Measurements from ENCODE around the gene ACVRL1. TPM values are rescaled to one million over a fixed set of nuclear protein-coding genes. Genes with fewer than 3 reads are reported as not detected.

Gene ACVRL1
- total and polyA plus RNA-seq, 8 donors = 74.2 to 173 (median 95.8) TPM

DNA sequence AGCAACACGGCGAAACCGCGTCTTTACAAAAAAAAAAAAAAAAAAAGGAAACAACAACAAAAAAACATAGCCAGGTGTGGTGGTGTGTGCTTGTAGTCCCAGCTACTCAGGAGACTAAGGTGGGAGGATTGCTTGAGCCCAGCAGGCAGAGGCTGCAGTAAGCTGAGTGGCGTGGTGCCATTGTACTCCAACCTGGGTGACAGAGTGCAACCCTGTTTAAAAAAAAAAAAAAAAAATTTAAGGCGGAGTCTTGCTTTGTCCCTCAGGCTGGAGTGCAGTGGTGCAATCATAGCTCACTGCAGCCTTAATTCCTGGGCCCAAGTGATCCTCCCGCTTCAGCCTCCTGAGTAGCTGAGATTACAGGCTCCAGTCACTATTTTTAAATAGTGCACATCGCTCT is 40.5 kb upstream of the ACVRL1 start:
- Histone ChIP-seq H3K9me3 (no peaks in the 10 kb centered on the region), H3K36me3 (no peaks in the 10 kb centered on the region), H3K27me3 (peaks cover 8 to 85% of the 10 kb centered on the region in 2 donors), H3K4me1 (peaks cover 22 to 50% of the 10 kb centered on the region in 2 donors), H3K27ac (no peak overlapping the region), H3K4me3 (no peak overlapping the region)
- DNase-seq (no peak), ATAC-seq (no peak)
- intact Hi-C loops (cut with DNase I) = no loop called here
- TF ChIP-seq, protein P1, sequence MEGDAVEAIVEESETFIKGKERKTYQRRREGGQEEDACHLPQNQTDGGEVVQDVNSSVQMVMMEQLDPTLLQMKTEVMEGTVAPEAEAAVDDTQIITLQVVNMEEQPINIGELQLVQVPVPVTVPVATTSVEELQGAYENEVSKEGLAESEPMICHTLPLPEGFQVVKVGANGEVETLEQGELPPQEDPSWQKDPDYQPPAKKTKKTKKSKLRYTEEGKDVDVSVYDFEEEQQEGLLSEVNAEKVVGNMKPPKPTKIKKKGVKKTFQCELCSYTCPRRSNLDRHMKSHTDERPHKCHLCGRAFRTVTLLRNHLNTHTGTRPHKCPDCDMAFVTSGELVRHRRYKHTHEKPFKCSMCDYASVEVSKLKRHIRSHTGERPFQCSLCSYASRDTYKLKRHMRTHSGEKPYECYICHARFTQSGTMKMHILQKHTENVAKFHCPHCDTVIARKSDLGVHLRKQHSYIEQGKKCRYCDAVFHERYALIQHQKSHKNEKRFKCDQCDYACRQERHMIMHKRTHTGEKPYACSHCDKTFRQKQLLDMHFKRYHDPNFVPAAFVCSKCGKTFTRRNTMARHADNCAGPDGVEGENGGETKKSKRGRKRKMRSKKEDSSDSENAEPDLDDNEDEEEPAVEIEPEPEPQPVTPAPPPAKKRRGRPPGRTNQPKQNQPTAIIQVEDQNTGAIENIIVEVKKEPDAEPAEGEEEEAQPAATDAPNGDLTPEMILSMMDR (IDR thresholded peaks at IDR 0.05) = no peak

DNA sequence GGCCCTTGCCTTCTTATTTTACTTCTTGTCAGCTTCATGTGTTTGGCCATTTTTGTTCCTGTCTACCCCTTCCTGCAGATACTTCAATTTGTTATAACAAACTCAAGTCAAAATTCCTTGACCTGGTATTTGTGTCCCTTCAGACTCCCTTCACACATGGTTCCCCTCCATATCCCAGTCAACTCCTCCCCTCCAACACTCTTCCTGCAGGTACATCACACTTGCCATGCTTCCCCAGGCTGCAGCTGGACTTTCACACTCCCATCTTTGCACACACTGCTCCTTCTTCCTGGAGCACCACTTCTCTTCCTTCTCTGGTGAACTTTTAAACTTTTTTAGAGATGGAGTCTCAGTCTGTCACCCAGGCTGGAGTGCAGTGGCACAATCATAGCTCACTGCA is 39.9 kb upstream of the ACVRL1 start:
- H3K4me1 ChIP-seq = peaks cover 22 to 51% of the 10 kb centered on the region in 2 donors
- intact Hi-C loops (cut with DNase I) = no loop called here
- DNase-seq (no peak), ATAC-seq (no peak)
- H3K27me3 ChIP-seq = peaks cover 8 to 85% of the 10 kb centered on the region in 2 donors
- no peaks in the 10 kb centered on the region for H3K36me3 ChIP-seq
- H3K27ac ChIP-seq = no peak overlapping the region
- H3K4me3 ChIP-seq = no peak overlapping the region
- TF ChIP-seq, protein P1 (IDR thresholded peaks at IDR 0.05) = no peak
- H3K9me3 ChIP-seq = no peaks in the 10 kb centered on the region

DNA sequence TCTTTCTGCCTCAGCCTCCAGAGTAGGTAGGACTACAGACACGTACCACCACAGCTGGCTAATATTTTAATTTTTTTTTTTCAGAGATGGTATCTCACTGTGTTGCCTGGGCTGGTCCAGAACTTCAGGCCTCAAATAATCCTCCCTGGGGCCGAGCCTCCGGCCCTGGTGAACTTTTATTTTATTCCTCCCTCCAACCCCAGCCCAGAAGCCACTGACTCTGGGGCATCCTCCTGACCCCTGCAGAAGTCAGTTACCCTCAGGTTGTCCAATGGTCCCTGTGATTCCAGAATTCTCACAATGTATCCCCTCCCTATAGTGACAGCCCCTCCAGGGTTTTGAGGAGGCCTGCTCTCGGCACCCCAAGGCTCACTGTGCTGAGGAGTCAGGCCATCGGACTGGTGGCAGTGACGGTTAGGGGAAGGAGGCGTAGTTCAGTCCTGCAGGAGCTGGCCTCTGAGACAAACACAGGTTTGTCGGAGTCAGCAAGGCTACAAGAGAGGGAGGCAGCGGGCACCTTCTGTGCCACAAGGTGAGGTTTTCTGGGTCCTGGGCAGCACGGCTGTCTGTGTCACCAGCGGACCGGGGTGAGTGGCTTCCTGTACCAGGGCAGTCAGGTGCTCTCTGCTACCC is 39.4 kb upstream of the ACVRL1 start:
- intact Hi-C loops (cut with DNase I) = no loop called here
- DNase-seq (no peak), ATAC-seq (no peak)
- TF ChIP-seq, protein P1 (IDR thresholded peaks at IDR 0.05) = no peak
- H3K36me3 ChIP-seq = no peaks in the 10 kb centered on the region
- H3K4me1 ChIP-seq = peaks cover 22 to 51% of the 10 kb centered on the region in 2 donors
- no peak overlapping the region for H3K4me3 ChIP-seq
- no peaks in the 10 kb centered on the region for H3K9me3 ChIP-seq
- peaks cover 8 to 82% of the 10 kb centered on the region in 2 donors for H3K27me3 ChIP-seq
- H3K27ac ChIP-seq = no peak overlapping the region

DNA sequence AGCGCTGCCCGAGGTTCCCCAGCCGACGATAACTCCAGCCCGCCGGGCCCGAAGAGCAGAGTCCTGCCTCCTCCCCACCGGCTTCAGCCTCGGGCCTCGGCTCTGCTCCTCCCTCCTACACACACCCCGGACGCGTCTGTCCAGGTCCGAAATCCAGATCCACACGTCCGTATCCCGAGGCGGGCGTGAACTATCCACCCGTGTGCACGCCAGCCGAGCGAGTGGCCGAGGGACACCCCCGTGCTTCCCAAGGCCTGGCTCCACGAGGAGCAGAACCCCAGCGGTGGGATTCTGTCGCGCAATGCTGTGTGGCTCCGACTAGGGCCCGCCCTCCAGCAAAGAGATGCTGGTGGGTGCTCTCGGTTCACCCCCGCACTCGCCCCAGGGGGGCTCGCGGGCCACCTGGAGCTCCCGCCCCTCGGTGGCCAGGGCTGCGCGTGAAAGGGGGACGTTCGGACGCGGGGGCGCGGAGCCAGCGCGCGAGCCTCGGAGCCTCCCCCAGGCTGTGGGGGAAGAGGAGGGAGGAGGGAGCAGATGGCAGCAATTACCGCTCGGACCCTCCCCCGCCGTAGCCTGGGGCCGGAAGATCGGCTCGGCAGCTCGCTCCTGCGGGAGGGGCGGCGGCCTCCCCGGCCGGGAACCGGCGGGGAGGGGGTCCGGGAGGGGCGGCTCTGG is 38.3 kb upstream of the ACVRL1 start:
- TF ChIP-seq, protein P1 (IDR thresholded peaks at IDR 0.05) = no peak
- Histone ChIP-seq H3K27me3 (peaks cover 6 to 78% of the 10 kb centered on the region in 2 donors), H3K36me3 (no peaks in the 10 kb centered on the region), H3K4me1 (peaks cover 15 to 41% of the 10 kb centered on the region in 2 donors), H3K4me3 (peak overlapping the region; percentile 22 to 31), H3K27ac (no peak overlapping the region), H3K9me3 (no peaks in the 10 kb centered on the region)
- DNase-seq = no peak
- peak; percentile 2 for ATAC-seq
- intact Hi-C loops (cut with DNase I) = no loop called here

DNA sequence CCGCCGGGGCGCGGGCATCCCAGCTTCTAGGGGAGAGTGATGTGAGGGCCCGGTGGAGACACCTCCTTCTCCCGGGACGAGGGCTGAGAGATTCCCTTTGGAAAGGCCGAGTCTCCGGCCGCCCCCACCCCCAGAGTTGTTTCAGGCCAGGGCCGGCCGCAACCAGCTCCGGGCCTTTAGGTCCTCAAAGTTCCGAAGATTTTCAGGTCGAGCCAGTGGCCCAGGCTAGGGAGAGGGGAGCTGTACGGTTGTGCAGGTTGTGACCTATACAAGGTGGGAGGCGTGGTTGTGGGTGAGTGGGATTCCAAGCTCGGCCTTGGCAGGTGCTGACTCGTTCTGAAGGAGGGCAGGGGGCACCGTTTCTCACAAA is 37.8 kb upstream of the ACVRL1 start:
- no peak for ATAC-seq
- Histone ChIP-seq H3K27ac (no peak overlapping the region), H3K9me3 (no peaks in the 10 kb centered on the region), H3K36me3 (no peaks in the 10 kb centered on the region), H3K4me1 (peaks cover 9 to 36% of the 10 kb centered on the region in 2 donors), H3K27me3 (peaks cover 3 to 78% of the 10 kb centered on the region in 2 donors), H3K4me3 (peak overlapping the region; percentile 22 to 31)
- TF ChIP-seq, protein P1 (IDR thresholded peaks at IDR 0.05) = no peak
- DNase-seq = no peak
- intact Hi-C loops (cut with DNase I) = no loop called here
